ENCODE results near the gene KCNT2. TPM values are rescaled to one million over a fixed set of nuclear protein-coding genes. Genes with fewer than 3 reads are reported as not detected.

The KCNT2 gene
- total RNA-seq, 1 donor from 2014 or later: 5.9 TPM

DNA sequence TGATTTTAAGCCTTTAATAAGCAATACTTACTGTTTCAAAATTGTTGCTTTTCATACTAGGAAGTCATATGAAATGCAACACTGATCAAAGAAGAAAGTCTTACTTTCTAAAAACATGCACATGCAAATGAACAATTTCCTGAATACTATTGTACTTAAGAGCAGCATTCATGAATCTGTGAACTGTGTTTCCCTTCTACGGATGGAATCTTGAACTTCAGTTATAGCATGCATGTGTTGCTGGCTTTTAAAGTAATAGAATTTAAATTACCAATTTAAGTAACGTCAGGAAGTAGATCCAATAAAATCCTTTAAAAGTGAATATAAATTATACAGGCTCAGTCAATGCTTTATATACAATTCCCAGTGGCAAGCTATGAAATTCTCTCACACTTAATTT lies 348.9 kb downstream of the KCNT2 start:
- Histone ChIP-seq H3K27me3 (ENCODE audit: insufficient read depth, low read length) (no peaks in the 10 kb centered on the region), H3K9ac (ENCODE audit: low read length) (no peak overlapping the region), H3K9me3 (ENCODE audit: insufficient read depth, low read depth, low read length) (no peaks in the 10 kb centered on the region), H4K20me1 (ENCODE audit: insufficient read depth, low read length) (no peaks in the 10 kb centered on the region), H3K79me2 (ENCODE audit: insufficient read depth, low read length) (no peaks in the 10 kb centered on the region), H3K36me3 (ENCODE audit: insufficient read depth, low read length) (no peaks in the 10 kb centered on the region), H3K4me3 (ENCODE audit: insufficient read depth, low read depth, low read length) (no peak overlapping the region), H2AFZ (ENCODE audit: low read depth, low read length) (no peak overlapping the region), H3K4me2 (ENCODE audit: low read length) (no peak overlapping the region), H3K27ac (ENCODE audit: low read depth, low read length) (no peak overlapping the region), H3K4me1 (ENCODE audit: insufficient read depth, low read length) (no peaks in the 10 kb centered on the region)
- no peak for FAIRE-seq
- Mint-ChIP-seq H3K9me3 (ENCODE audit: unreplicated experiment) (no peaks in the 10 kb centered on the region), H3K36me3 (ENCODE audit: low read depth, unreplicated experiment) (no peaks in the 10 kb centered on the region), H3K27ac (ENCODE audit: unreplicated experiment) (no peak overlapping the region), H3K27me3 (ENCODE audit: low read depth, unreplicated experiment) (no peaks in the 10 kb centered on the region), H3K4me1 (ENCODE audit: low read depth, unreplicated experiment) (no peaks in the 10 kb centered on the region), H3K4me3 (ENCODE audit: unreplicated experiment) (no peak overlapping the region)
- DNase-seq (ENCODE audit: low read depth): no peak
- TF ChIP-seq EZH2 (IDR thresholded peaks at IDR 0.05; ENCODE audit: insufficient read depth, low read length): no peak
- TF ChIP-seq, protein P1, sequence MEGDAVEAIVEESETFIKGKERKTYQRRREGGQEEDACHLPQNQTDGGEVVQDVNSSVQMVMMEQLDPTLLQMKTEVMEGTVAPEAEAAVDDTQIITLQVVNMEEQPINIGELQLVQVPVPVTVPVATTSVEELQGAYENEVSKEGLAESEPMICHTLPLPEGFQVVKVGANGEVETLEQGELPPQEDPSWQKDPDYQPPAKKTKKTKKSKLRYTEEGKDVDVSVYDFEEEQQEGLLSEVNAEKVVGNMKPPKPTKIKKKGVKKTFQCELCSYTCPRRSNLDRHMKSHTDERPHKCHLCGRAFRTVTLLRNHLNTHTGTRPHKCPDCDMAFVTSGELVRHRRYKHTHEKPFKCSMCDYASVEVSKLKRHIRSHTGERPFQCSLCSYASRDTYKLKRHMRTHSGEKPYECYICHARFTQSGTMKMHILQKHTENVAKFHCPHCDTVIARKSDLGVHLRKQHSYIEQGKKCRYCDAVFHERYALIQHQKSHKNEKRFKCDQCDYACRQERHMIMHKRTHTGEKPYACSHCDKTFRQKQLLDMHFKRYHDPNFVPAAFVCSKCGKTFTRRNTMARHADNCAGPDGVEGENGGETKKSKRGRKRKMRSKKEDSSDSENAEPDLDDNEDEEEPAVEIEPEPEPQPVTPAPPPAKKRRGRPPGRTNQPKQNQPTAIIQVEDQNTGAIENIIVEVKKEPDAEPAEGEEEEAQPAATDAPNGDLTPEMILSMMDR (IDR thresholded peaks at IDR 0.05; ENCODE audit: insufficient read depth, low read depth, low read length): no peak

GRCh38 chr1:196255762-196256161 lies 352.5 kb downstream of the KCNT2 start:
- no peaks in the 10 kb centered on the region for H4K20me1 ChIP-seq (ENCODE audit: insufficient read depth, low read length)
- no peaks in the 10 kb centered on the region for H3K9me3 ChIP-seq (ENCODE audit: insufficient read depth, low read depth, low read length)
- H3K9me3 Mint-ChIP-seq (ENCODE audit: unreplicated experiment): no peaks in the 10 kb centered on the region
- H3K27ac ChIP-seq (ENCODE audit: low read depth, low read length): no peak overlapping the region
- no peaks in the 10 kb centered on the region for H3K4me1 ChIP-seq (ENCODE audit: insufficient read depth, low read length)
- no peaks in the 10 kb centered on the region for H3K27me3 Mint-ChIP-seq (ENCODE audit: low read depth, unreplicated experiment)
- H3K4me3 ChIP-seq (ENCODE audit: insufficient read depth, low read depth, low read length): no peak overlapping the region
- no peaks in the 10 kb centered on the region for H3K27me3 ChIP-seq (ENCODE audit: insufficient read depth, low read length)
- no peak for DNase-seq (ENCODE audit: low read depth)
- no peak for FAIRE-seq
- H3K9ac ChIP-seq (ENCODE audit: low read length): no peak overlapping the region
- H3K79me2 ChIP-seq (ENCODE audit: insufficient read depth, low read length): no peaks in the 10 kb centered on the region
- no peaks in the 10 kb centered on the region for H3K36me3 Mint-ChIP-seq (ENCODE audit: low read depth, unreplicated experiment)
- no peak overlapping the region for H2AFZ ChIP-seq (ENCODE audit: low read depth, low read length)
- H3K27ac Mint-ChIP-seq (ENCODE audit: unreplicated experiment): no peak overlapping the region
- no peaks in the 10 kb centered on the region for H3K36me3 ChIP-seq (ENCODE audit: insufficient read depth, low read length)
- H3K4me3 Mint-ChIP-seq (ENCODE audit: unreplicated experiment): no peak overlapping the region
- no peak overlapping the region for H3K4me2 ChIP-seq (ENCODE audit: low read length)
- H3K4me1 Mint-ChIP-seq (ENCODE audit: low read depth, unreplicated experiment): no peaks in the 10 kb centered on the region
- no peak for TF ChIP-seq EZH2 (IDR thresholded peaks at IDR 0.05; ENCODE audit: insufficient read depth, low read length)
- TF ChIP-seq, protein P1 (IDR thresholded peaks at IDR 0.05; ENCODE audit: insufficient read depth, low read depth, low read length): no peak

- no peak overlapping the region for H2AFZ ChIP-seq (ENCODE audit: low read depth, low read length)
- H4K20me1 ChIP-seq (ENCODE audit: insufficient read depth, low read length): no peaks in the 10 kb centered on the region
- Mint-ChIP-seq H3K27ac (ENCODE audit: unreplicated experiment) (no peak overlapping the region), H3K4me3 (ENCODE audit: unreplicated experiment) (no peak overlapping the region), H3K9me3 (ENCODE audit: unreplicated experiment) (peaks cover 3% of the 10 kb centered on the region), H3K27me3 (ENCODE audit: low read depth, unreplicated experiment) (no peaks in the 10 kb centered on the region), H3K36me3 (ENCODE audit: low read depth, unreplicated experiment) (peaks cover 3% of the 10 kb centered on the region), H3K4me1 (ENCODE audit: low read depth, unreplicated experiment) (no peaks in the 10 kb centered on the region)
- no peaks in the 10 kb centered on the region for H3K9me3 ChIP-seq (ENCODE audit: insufficient read depth, low read depth, low read length)
- TF ChIP-seq, protein P1 (IDR thresholded peaks at IDR 0.05; ENCODE audit: insufficient read depth, low read depth, low read length): no peak
- no peak for TF ChIP-seq EZH2 (IDR thresholded peaks at IDR 0.05; ENCODE audit: insufficient read depth, low read length)
- H3K4me2 ChIP-seq (ENCODE audit: low read length): no peak overlapping the region
- no peak overlapping the region for H3K9ac ChIP-seq (ENCODE audit: low read length)
- H3K4me1 ChIP-seq (ENCODE audit: insufficient read depth, low read length): no peaks in the 10 kb centered on the region
- DNase-seq (ENCODE audit: low read depth): no peak
- no peaks in the 10 kb centered on the region for H3K27me3 ChIP-seq (ENCODE audit: insufficient read depth, low read length)
- H3K27ac ChIP-seq (ENCODE audit: low read depth, low read length): no peak overlapping the region
- FAIRE-seq: no peak
- H3K36me3 ChIP-seq (ENCODE audit: insufficient read depth, low read length): no peaks in the 10 kb centered on the region
- H3K79me2 ChIP-seq (ENCODE audit: insufficient read depth, low read length): no peaks in the 10 kb centered on the region
- H3K4me3 ChIP-seq (ENCODE audit: insufficient read depth, low read depth, low read length): no peak overlapping the region
These were observed 378.7 kb downstream of the KCNT2 start for GRCh38 chr1:196229546-196229945.
